HG02678 (cell line): Measurements from ENCODE around the gene CFAP53.
"Not testable (repeated sequence)": the region's sequence is repeated elsewhere in the genome, so short reads cannot be mapped to it uniquely, and the experiment has no call there.

Experiments used
- ATAC-seq: cut with Tn5 transposase; IDR thresholded peaks from one replicate; pipeline ENCODE4 v1.9.1; 2021; ENCODE audit warnings: mild to moderate bottlenecking, moderate library complexity; ENCODE audit not compliant: unreplicated experiment

CFAP53 gene

GRCh38 chr18:50274044-50274442, 7.7 kb upstream of the CFAP53 start:
- no peak for ATAC-seq

GRCh38 chr18:50273203-50274043, 7.1 kb upstream of the CFAP53 start:
- ATAC-seq, result no peak

GRCh38 chr18:50272568-50272967, 6.3 kb upstream of the CFAP53 start:
- no peak for ATAC-seq

GRCh38 chr18:50268022-50268747, 1.9 kb upstream of the CFAP53 start:
- ATAC-seq, result peak; percentile 76

- no peak for ATAC-seq
Observed at GRCh38 chr18:50262977-50263376, 3.3 kb downstream of the CFAP53 start.

GRCh38 chr18:50250935-50251334, 15.4 kb downstream of the CFAP53 start:
- ATAC-seq, result no peak

GRCh38 chr18:50249576-50249975, 16.7 kb downstream of the CFAP53 start:
- ATAC-seq, result no peak

GRCh38 chr18:50247561-50247960, 18.7 kb downstream of the CFAP53 start:
- no peak for ATAC-seq

GRCh38 chr18:50241768-50242167, 24.5 kb downstream of the CFAP53 start:
- ATAC-seq, result not testable (repeated sequence)

- ATAC-seq, result no peak
Observed at GRCh38 chr18:50240080-50240563, 26.2 kb downstream of the CFAP53 start.

- no peak for ATAC-seq
Observed at GRCh38 chr18:50232419-50232818, 33.9 kb downstream of the CFAP53 start.

GRCh38 chr18:50231621-50232020, 34.7 kb downstream of the CFAP53 start:
- ATAC-seq, result no peak

- not testable (repeated sequence) for ATAC-seq
Observed at GRCh38 chr18:50220249-50220648, 46.0 kb downstream of the CFAP53 start.

GRCh38 chr18:50218432-50219197, 47.7 kb downstream of the CFAP53 start:
- no peak for ATAC-seq

- no peak for ATAC-seq
Observed at GRCh38 chr18:50209311-50209710, 57.0 kb downstream of the CFAP53 start.

- ATAC-seq, result no peak
Observed at GRCh38 chr18:50207722-50208121, 58.6 kb downstream of the CFAP53 start.

- no peak for ATAC-seq
Observed at GRCh38 chr18:50203801-50204604, 62.3 kb downstream of the CFAP53 start.

GRCh38 chr18:50201476-50202018, 64.7 kb downstream of the CFAP53 start:
- no peak for ATAC-seq

GRCh38 chr18:50199921-50200320, 66.4 kb downstream of the CFAP53 start:
- ATAC-seq, result no peak

- ATAC-seq, result no peak
Observed at GRCh38 chr18:50199346-50199855, 66.9 kb downstream of the CFAP53 start.
